VCaP (cell line): Measurements from ENCODE around the gene ZNF865.

Source experiments
- H3K27ac ChIP-seq: fragments of 450-650 bp; 2 replicates; pipeline ENCODE4 v1.5.1; 2017
- TF ChIP-seq, protein P1 (sequence below): fragments of 450-650 bp; conservative IDR thresholded peaks from 2 replicates; pipeline ENCODE4 v1.5.1; 2017; ENCODE audit warnings: mild to moderate bottlenecking, moderate library complexity

ZNF865 gene

DNA sequence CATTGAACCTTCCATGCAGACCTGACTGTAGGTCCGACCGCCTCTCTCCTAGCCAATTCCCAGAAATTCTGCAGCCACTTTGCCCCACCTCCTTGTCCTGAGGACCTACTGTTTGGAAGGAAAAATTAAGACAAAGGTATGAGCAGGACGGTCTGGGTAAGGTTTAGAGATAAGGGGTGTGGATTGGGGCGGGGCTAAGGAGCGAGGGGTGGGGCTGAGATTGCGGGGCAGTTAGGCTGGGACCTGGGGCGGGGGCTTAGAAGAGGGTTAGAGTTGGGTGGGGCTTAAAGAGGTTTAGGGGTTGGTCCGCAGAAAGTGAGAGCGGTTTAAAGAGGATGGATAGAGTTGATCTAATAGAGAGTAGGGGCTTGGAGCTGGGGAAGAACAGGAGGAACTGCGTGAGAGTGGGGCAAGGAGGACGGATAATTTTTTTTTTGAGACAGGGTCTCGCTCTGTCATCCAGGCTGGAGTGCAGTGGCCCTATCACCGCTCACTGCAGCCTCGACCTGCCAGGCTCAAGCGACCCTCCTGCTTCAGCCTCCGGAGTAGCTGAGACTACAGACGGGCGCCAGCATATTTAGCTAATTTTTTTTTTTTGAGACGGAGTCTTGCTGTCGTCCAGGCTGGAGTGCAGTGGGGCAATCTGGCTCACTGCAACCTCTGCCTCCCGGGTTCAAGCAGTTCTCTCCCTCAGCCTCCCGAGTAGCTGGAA is 1.7 kb upstream of the ZNF865 start:
- peak overlapping the region; percentile 95 for H3K27ac ChIP-seq
- TF ChIP-seq, protein P1, sequence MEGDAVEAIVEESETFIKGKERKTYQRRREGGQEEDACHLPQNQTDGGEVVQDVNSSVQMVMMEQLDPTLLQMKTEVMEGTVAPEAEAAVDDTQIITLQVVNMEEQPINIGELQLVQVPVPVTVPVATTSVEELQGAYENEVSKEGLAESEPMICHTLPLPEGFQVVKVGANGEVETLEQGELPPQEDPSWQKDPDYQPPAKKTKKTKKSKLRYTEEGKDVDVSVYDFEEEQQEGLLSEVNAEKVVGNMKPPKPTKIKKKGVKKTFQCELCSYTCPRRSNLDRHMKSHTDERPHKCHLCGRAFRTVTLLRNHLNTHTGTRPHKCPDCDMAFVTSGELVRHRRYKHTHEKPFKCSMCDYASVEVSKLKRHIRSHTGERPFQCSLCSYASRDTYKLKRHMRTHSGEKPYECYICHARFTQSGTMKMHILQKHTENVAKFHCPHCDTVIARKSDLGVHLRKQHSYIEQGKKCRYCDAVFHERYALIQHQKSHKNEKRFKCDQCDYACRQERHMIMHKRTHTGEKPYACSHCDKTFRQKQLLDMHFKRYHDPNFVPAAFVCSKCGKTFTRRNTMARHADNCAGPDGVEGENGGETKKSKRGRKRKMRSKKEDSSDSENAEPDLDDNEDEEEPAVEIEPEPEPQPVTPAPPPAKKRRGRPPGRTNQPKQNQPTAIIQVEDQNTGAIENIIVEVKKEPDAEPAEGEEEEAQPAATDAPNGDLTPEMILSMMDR, result no peak

DNA sequence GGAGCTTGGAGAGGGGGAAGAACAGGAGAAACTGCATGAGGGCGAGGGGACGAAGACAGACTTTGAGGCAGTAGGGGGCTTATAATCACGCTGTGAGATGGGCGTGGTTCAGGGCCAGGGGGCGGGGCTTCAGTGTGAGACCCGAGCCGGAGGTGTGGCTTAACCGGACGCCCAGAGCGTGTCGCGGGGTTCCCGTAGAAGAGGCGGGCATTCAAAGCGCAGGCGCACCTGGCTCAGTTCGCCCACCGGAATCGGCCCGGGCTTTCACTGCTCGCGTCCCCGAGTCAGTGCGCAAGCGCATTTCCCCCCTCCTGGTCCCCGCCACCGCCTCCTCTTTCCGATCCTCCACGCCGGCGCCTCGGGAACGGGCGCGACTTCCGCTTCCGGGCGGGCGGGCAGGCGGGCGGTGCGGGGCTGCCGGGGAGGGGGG is 225 bp upstream of the ZNF865 start:
- H3K27ac ChIP-seq, result peak overlapping the region; percentile 95
- TF ChIP-seq, protein P1, result no peak

DNA sequence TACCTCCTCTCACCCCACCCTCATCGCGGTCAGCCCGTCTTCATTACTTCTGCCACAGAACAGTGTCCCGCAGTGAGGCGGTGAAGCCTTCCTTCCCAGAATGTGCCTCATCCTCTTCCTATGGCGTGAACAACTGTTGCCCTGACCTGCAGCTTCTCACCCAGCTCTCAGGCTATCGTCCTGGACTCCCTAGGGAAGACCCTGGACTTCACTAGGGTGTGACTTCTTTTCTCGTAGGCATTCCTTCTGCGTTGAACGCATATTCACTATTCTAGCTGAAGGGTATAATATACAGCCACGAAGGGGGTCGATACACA is 982 bp downstream of the ZNF865 start:
- peak overlapping the region; percentile 95 for H3K27ac ChIP-seq
- TF ChIP-seq, protein P1, result peak; percentile 51

DNA sequence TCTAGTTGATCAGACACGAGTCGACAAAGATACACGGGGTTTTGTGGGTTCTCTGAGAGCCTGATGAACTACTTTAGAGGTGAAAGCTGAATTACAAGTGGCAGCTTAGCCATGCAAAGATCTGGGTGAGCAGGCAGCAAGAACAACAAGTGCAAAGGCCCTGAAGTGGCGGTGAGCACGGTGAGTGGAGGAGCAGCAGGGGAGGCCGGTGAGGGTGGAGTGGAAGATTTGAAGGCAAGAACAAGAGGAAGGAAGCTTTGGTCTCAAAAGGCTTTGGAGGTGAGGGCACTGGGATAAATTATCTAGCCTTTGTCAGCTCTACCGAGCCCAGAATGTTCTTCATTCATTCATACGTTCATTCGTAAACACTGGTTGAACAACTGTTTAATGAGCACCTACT is 1.4 kb downstream of the ZNF865 start:
- peak overlapping the region; percentile 95 for H3K27ac ChIP-seq
- TF ChIP-seq, protein P1, result no peak

DNA sequence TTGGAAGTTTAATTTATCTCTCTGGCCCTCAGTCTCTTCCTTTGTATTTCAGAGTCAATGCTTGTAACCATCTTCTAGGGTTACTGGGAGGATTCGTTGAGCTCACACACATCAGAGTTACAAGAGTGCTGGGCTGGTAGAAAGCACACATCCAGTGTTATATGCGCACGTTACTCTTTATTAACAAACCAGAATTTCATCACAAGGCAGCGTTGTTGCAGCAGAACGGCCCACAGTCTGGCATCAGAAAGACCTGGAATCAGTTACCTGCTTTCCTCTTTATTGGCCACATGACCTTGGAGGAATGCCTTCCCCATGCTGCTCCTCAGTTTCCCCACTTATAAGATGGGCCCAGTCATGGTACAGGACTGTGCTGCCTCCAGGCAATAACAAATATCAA is 3.9 kb downstream of the ZNF865 start:
- H3K27ac ChIP-seq, result no peak overlapping the region
- TF ChIP-seq, protein P1, result no peak

DNA sequence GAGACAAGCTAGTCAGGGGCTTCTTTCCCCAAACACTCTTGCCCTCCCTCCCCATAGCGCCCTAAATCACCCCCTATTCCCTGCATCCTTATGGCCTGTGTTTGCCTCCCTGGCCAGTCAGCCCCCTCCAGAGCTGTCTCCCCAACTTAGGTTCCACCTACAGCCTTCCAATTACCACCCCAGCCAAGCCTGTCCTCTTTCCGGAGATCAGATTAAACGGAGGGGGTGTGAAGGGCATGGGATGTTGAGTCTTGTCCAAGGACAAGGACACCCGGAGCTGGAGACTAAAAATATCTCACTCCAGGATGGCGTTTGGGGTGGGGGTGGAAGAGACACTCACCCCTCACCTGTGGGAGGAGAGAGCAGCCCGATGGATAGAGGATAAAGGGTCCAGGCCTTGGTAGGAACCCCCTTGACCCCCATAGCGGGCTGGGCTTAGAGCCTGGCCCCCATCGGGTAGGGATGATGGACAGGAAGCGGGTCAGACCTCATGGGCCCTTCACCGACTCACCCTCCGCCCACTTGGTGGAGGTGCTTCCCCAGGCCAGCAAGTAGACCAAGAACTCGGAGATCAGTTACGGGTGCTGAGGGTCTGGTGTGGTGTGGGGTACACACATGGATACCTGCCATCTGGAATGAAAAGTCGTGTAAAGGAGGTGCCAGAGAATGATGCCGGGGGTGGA is 6.0 kb downstream of the ZNF865 start:
- TF ChIP-seq, protein P1, result no peak
- no peak overlapping the region for H3K27ac ChIP-seq

DNA sequence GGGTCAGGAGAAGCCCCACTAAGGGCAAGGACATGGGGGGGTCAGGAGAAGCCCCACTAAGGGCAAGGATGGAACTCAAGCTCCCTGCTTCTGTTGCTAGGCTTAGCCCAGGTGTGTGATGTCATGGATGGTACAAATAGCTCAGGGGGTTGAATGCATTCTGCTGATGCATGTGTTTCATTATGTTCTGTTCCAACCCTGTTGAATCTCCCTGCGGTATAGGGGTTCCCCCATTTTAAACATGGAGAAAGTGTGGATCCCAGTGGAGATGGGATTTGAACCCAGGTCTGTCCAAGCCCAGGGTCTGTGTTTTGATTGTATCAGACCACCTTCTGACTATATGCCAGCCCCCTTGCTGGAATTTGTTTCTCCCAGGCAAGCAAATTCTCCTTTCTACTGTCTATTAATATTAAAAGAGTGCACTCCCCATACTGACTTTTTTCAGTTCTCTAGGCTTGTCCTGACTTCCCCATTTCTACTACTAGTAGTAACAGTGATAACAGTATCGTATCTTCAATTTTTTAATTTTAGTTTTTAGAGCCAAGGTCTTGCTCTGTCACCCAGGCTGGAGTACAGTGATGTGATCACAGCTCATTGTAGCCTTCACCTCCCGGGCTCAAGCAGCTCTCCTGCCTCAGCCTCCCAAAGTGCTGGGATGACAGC is 6.7 kb downstream of the ZNF865 start:
- TF ChIP-seq, protein P1, result no peak
- no peak overlapping the region for H3K27ac ChIP-seq
